Lower leg skin (tissue), 3 donors: ENCODE measurements around the gene EGFL6.

Experiments
- CTCF ChIP-seq, 3 donors: fragments of 450-650 bp; IDR thresholded peaks; one replicate each; pipeline ENCODE4 v1.5.1; 2016; ENCODE audit warnings: antibody characterized with exemption in 3 of 3, mild to moderate bottlenecking in 3 of 3, moderate library complexity in 2 of 3
- POLR2A ChIP-seq, 2 donors: fragments of 450-650 bp; IDR thresholded peaks; one replicate each; pipeline ENCODE4 v1.6.1; 2016 to 2017; ENCODE audit warnings: antibody characterized with exemption in 2 of 2, mild to moderate bottlenecking in 1 of 2, moderate library complexity in 1 of 2

GRCh38 chrX:13645464-13646153, 76.2 kb downstream of the EGFL6 start:
- TF ChIP-seq POLR2A (IDR thresholded peaks at IDR 0.05) (no peak), CTCF (IDR thresholded peaks at IDR 0.05) (no peak)
